Fibroblast of pulmonary artery (primary cell): ENCODE data around the gene RARRES2.

Source experiments
- DNase-seq: peaks from one replicate; pipeline ENCODE4 v3.0.0-alpha.2; 2010; ENCODE audit warnings: low read depth
- H3K4me3 ChIP-seq: replicated peaks from 2 replicates; pipeline ENCODE4 v1.5.1; 2011; ENCODE audit warnings: low read depth, mild to moderate bottlenecking, control low read depth, low read length, moderate library complexity
- CTCF ChIP-seq: IDR thresholded peaks from 2 replicates; pipeline ENCODE4 v1.5.1; 2011; ENCODE audit warnings: mild to moderate bottlenecking, control low read depth, low read length, inconsistent platforms; ENCODE audit errors: missing control alignments

Gene RARRES2

GRCh38 chr7:150372271-150373048 lies 31.0 kb upstream of the RARRES2 start:
- no peak overlapping the region for H3K4me3 ChIP-seq
- DNase-seq: no peak
- TF ChIP-seq CTCF: no peak

- H3K4me3 ChIP-seq: no peak overlapping the region
- TF ChIP-seq CTCF: no peak
- no peak for DNase-seq
These were observed 30.5 kb upstream of the RARRES2 start for GRCh38 chr7:150371996-150372270.

DNA sequence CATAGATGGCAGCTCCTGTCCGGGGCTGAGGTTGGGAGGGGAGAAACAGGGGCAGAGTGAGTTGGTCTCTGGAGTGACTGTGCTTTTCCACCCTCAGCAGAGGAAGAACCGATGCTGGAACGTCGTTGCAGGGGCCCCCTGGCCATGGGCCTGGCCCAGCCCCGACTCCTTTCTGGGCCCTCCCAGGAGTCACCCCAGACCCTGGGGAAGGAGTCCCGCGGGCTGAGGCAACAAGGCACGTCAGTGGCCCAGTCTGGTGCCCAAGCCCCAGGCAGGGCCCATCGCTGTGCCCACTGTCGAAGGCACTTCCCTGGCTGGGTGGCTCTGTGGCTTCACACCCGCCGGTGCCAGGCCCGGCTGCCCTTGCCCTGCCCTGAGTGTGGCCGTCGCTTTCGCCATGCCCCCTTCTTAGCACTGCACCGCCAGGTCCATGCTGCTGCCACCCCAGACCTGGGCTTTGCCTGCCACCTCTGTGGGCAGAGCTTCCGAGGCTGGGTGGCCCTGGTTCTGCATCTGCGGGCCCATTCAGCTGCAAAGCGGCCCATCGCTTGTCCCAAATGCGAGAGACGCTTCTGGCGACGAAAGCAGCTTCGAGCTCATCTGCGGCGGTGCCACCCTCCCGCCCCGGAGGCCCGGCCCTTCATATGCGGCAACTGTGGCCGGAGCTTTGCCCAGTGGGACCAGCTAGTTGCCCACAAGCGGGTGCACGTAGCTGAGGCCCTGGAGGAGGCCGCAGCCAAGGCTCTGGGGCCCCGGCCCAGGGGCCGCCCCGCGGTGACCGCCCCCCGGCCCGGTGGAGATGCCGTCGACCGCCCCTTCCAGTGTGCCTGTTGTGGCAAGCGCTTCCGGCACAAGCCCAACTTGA lies 29.9 kb upstream of the RARRES2 start:
- H3K4me3 ChIP-seq: no peak overlapping the region
- DNase-seq: no peak
- TF ChIP-seq CTCF: no peak

DNA sequence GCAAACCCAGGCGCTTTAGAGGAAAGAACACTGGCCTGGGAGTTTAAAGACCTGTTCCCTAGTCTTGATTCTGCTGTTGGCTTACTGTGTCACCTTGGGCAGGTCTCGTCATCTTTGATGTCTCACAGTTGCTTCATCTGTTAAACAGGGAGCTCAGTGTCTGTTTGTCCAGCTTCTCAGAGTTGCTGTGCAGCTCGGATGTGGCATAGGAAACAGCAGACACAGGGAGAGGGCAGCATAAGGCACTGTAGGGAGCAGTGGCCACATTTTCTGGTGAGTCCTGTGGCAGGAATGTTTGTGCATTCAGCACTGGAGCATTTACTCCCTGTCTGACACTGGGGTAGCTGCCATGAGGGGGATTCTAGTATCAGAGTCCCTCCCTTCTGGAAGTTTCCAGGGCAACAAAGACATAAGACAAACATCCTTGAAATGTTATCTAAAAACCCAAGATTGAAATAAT lies 29.2 kb upstream of the RARRES2 start:
- no peak for TF ChIP-seq CTCF
- peak; percentile 72 for DNase-seq
- H3K4me3 ChIP-seq: peak overlapping the region; percentile 86

GRCh38 chr7:150369748-150370501 lies 28.5 kb upstream of the RARRES2 start:
- no peak for DNase-seq
- TF ChIP-seq CTCF: no peak
- peak overlapping the region; percentile 86 for H3K4me3 ChIP-seq

DNA sequence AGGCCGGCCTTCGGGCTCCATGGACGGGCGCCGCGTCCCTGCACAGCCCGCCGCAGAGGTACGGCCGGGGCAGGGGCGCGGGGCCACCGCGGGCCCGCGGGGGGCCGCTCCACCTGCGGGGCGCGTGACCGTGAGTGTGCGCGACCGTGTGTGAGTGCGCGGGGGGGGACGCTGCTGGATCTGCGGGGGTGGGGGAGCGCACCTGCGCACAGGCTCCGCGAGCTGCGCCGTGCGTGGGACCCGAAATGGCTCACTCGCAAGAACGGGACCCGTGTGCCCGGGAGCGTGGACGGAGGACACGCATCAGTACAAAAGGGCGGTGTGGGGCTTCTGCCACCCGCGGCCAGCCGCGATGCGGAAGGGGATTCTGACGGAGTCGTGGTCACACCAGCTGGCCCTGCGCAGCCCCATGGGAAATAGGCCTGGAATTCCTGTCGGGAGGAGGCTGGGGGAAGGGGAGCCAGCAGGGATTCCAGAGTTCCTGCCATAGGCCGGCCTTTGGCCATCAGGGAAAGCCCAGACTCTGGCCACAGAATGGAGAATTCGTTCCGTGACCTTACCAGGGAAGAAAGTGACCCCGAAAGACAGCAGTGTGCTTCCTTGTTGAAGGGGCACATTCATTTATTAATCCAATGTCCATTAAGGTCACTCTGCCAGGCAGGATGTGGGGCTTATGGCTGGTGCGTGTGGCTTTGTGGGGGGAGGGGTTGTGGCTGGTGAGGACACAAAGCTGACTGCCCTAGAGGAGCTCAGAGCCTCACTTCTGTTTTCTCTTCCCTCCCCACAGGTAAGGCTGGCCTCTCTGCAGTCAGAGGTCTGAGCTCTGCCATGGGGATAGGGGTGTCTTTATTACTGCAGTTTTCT lies 27.7 kb upstream of the RARRES2 start:
- TF ChIP-seq CTCF: no peak
- peak; percentile 67 for DNase-seq

More for the DNA sequence above, 27.7 kb upstream of the RARRES2 start:
- peak overlapping the region; percentile 86 for H3K4me3 ChIP-seq
